Erythroblast (primary cell): ENCODE measurements around the gene OPN4.

ENCODE experiments used
- GATA1 ChIP-seq: IDR thresholded peaks from 2 replicates; pipeline ENCODE4 v1.6.1; 2011; ENCODE audit warnings: low read depth, mild to moderate bottlenecking, control low read depth, low read length, moderate library complexity
- POLR2A ChIP-seq: IDR thresholded peaks from 2 replicates; pipeline ENCODE4 v1.6.1; 2011; ENCODE audit warnings: mild to moderate bottlenecking, low read length

DNA sequence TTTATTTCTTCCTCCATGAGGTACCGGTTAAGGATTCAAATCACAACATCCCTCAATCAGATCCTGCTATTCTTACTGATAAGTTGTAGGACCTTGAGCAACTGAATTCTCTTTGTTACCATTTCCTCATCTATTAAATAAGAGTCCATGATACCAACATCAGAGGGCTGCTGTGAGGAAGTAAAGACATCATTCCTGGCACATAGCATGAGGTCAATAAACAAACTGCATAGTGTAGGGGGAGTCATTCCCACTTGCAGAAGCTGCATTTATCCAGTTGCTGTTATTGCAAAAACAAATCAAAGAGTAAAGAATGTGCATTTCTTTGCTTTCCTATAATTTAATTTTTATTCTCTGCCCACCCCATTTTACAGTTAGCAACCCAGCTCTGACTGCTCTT, 50.8 kb downstream of the OPN4 start:
- TF ChIP-seq POLR2A = no peak
- no peak for TF ChIP-seq GATA1
